Heart right ventricle (tissue), 16 donors: ENCODE data around the gene HTR3B. TPM values are rescaled to one million over a fixed set of nuclear protein-coding genes. Genes with fewer than 3 reads are reported as not detected.
"Not testable (repeated sequence)": the region's sequence is repeated elsewhere in the genome, so short reads cannot be mapped to it uniquely, and the experiment has no call there.

ENCODE experiments used
- ATAC-seq, 8 donors: fragments of 200-7000 bp; cut with Tn5 transposase; one replicate each; pipeline ENCODE4 v1.9.1; 2020; ENCODE audit warnings: mild to moderate bottlenecking in 8 of 8, moderate library complexity in 8 of 8, moderate number of reproducible peaks in 1 of 8
- DNase-seq, 2 donors: peaks; one replicate each; pipeline ENCODE4 v3.0.0-alpha.2; 2020
- H3K27ac ChIP-seq, 10 donors: fragments of 200-600 bp; sonication (generic) in 2 of 10; one replicate each; pipeline versions ENCODE4 v1.5.0 to v1.8.0; 2020 to 2022; ENCODE audit warnings: mild to moderate bottlenecking in 3 of 10
- H3K27me3 ChIP-seq, 7 donors: fragments of 200-600 bp; one replicate each; pipeline ENCODE4 v1.8.0; 2021 to 2022; ENCODE audit warnings: mild to moderate bottlenecking in 2 of 7
- H3K36me3 ChIP-seq, 9 donors: fragments of 200-600 bp; sonication (generic) in 1 of 9; one replicate each; pipeline versions ENCODE4 v1.5.0 to v1.8.0; 2020 to 2022; ENCODE audit warnings: mild to moderate bottlenecking in 2 of 9
- H3K4me1 ChIP-seq, 9 donors: fragments of 200-600 bp; sonication (generic) in 1 of 9; one replicate each; pipeline versions ENCODE4 v1.5.0 to v1.8.0; 2020 to 2022; ENCODE audit warnings: mild to moderate bottlenecking in 4 of 9
- H3K4me3 ChIP-seq, 10 donors: fragments of 200-600 bp; sonication (generic) in 2 of 10; one replicate each; pipeline versions ENCODE4 v1.5.0 to v1.8.0; 2020 to 2022; ENCODE audit warnings: mild to moderate bottlenecking in 7 of 10, moderate library complexity in 2 of 10
- H3K9me3 ChIP-seq, 11 donors: fragments of 200-600 bp in 10 of 11; sonication (generic) in 2 of 11; one replicate each; pipeline versions ENCODE4 v1.5.0 to v1.8.0; 2013 to 2022; ENCODE audit warnings: mild to moderate bottlenecking in 2 of 11, control low read depth in 1 of 11, moderate library complexity in 1 of 11
- CTCF ChIP-seq, 9 donors: fragments of 200-600 bp; sonication (generic) in 2 of 9; IDR thresholded peaks; one replicate each; pipeline versions ENCODE4 v1.5.0 to v1.8.0; 2021 to 2022; ENCODE audit warnings: antibody characterized with exemption in 9 of 9, mild to moderate bottlenecking in 5 of 9, moderate library complexity in 1 of 9
- WGBS, 2 donors: extraction: QIAGEN DNeasy Blood & Tissue Kit; methylation state at CpG; one replicate each; pipeline ENCODE4 v1.1.7; 2013; ENCODE audit warnings: inconsistent platforms in 1 of 2; 5-methylcytosine and 5-hydroxymethylcytosine counted together
- intact Hi-C, 10 donors: fragments of 100-400 bp; cut with DNase I; formaldehyde crosslinking; loops; one replicate each; pipeline versions ENCODE4 v1.11.1 to v1.14.2; 2022
- polyA plus RNA-seq, 2 donors: library from polyadenylated mRNA; stranded (reverse); fragments of 200-250 nt; gene quantifications; one replicate each; pipeline ENCODE4 v1.2.3, GENCODE V29; 2013
- total RNA-seq, 10 donors: library from RNA; stranded (reverse); fragmentation: NEBNext Ultra II Directional in 3 of 10; extraction: Animal tissue kit (Norgen Biotek cat#: 25700) in 3 of 10; gene quantifications; one replicate each; pipeline versions ENCODE4 v1.2.1 to v1.2.4, GENCODE V29; 2021 to 2023
- donor health status: Arrhythmogenic right ventricular cardiomyopathy.
- donor health status: ischemic (EF 13 %, LVEDD 7.1; RV severe dilation, severe dysfunction).
- donor health status: healthy with polysubstance abuse.
- donor health status: DM: no; HTN: yes; CAD: no.
- donor health status: DM: no; HTN: no; CAD: no.
- donor health status: ischemic (EF 25% LVEDD 6.9; RV normal size, moderate dysfunction).
- donor health status: ischemic (EF 25% LVEDD 5.7; RV mildly dilated, moderate dysfunction).
- donor health status: healthy.
- donor health status: DM: yes; HTN: yes; CAD: no.
- donor health status: Ischemic cardiomyopathy.
- donor health status: ischemic (EF 35%, LVEDD 5.7; RV mildly dilated, moderate dysfunction).
- donor health status: nonischemic (EF 11% LVEDD 7.7; RV severe dilation, severe dysfunction).
- donor health status: DM: yes; HTN: yes; CAD: no.
- donor health status: PGD.
- donor health status: ischemic (EF 29% LVEDD 5.4; RV normal size, mild dysfunction).
- donor health status: nonischemic (EF 23%, LVEDD 6.1; RV moderate dilation, normal function).

The HTR3B gene
- total and polyA plus RNA-seq, 12 donors: not detected

DNA sequence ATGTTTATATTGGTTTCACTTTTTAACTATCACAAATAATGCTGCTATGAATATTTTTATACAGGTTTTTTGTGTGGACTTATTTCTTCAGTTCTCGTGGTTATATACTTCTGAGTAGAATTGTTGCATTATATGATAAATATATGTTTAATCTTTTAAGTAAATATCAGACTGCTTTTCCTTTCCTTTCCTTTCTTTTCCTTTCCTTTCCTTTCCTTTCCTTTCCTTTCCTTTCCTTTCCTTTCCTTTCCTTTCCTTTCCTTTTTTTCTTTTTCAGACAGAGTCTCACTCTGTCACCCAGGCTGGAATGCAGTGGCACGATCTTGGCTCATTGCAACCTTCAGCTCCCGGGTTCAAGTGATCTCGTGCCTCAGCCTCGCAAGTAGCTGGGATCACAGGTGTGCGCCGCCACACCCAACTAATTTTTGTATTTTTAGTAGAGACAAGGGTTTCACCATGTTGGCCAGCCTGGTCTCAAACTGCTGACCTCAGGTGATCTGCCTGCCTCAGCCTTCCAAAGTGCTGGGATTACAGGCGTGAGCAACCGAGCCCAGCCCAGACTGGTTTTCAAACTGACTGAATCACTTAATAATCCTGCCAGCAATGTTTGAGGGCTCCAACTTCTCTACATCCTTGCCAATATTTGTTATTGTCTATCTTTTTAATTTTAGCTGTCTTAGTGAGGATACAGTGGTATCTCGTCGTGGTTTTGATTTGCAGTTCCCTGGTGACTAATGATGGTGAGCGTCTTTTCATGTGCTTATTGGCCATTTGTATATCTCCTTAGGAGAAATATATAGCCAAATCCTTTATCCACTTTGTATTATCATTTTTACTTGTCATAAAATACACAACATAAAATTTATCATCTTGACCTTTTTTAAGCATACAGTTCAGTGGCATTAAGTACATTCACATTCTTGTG lies 21.9 kb downstream of the HTR3B start:
- H3K4me1 ChIP-seq: no peaks in the 10 kb centered on the region
- WGBS, 2 donors: 80 to 83% methylated on average over 12 of the region's 12 CpGs
- no peaks in the 10 kb centered on the region for H3K9me3 ChIP-seq
- no peaks in the 10 kb centered on the region for H3K36me3 ChIP-seq
- ATAC-seq: no peak
- intact Hi-C loops: no loop called here
- no peak for DNase-seq
- peaks cover 0 to 31% (median 10%) of the 10 kb centered on the region in 7 donors for H3K27me3 ChIP-seq
- H3K27ac ChIP-seq: no peak overlapping the region
- no peak overlapping the region for H3K4me3 ChIP-seq
- no peak for TF ChIP-seq CTCF (IDR thresholded peaks at IDR 0.05)

GRCh38 chr11:113928311-113928710 lies 23.7 kb downstream of the HTR3B start:
- DNase-seq (no peak), ATAC-seq (no peak)
- no peaks in the 10 kb centered on the region for H3K36me3 ChIP-seq
- intact Hi-C loops: no loop called here
- no peak overlapping the region for H3K27ac ChIP-seq
- H3K4me3 ChIP-seq: no peak overlapping the region
- TF ChIP-seq CTCF (IDR thresholded peaks at IDR 0.05): no peak
- H3K27me3 ChIP-seq: peaks cover 0 to 19% (median 4%) of the 10 kb centered on the region in 7 donors
- no peaks in the 10 kb centered on the region for H3K9me3 ChIP-seq
- WGBS, 2 donors: 88 to 94% methylated on average over 5 of the region's 5 CpGs
- H3K4me1 ChIP-seq: no peaks in the 10 kb centered on the region

DNA sequence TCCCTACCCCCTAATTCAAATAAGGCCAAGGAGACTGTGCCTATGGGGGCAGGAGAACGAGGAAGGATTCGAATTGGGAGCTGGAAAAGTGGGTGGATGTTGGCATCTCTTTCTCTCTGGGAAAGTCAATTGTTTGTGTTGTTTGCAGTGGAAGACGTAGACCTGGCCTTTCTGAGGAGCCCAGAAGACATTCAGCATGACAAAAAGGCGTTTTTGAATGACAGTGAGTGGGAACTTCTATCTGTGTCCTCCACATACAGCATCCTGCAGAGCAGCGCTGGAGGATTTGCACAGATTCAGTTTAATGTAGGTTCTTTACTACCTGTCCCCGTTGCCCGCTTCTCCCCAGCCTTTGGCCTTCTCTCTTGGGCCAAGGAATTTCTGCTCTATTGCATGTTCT lies 28.2 kb downstream of the HTR3B start:
- H3K4me3 ChIP-seq: no peak overlapping the region
- ATAC-seq: no peak
- intact Hi-C loops: no loop called here
- H3K9me3 ChIP-seq: no peaks in the 10 kb centered on the region
- peaks cover 0 to 22% (median 0%) of the 10 kb centered on the region in 7 donors for H3K27me3 ChIP-seq
- no peak overlapping the region for H3K27ac ChIP-seq
- H3K36me3 ChIP-seq: no peaks in the 10 kb centered on the region
- no peak for TF ChIP-seq CTCF (IDR thresholded peaks at IDR 0.05)
- 72% methylated on average over 7 of the region's 7 CpGs for WGBS, 2 donors
- H3K4me1 ChIP-seq: no peaks in the 10 kb centered on the region
- DNase-seq: no peak

GRCh38 chr11:113934193-113934592 lies 29.6 kb downstream of the HTR3B start:
- ATAC-seq, H3K9me3 ChIP-seq, H3K4me1 ChIP-seq, H3K4me3 ChIP-seq, H3K27ac ChIP-seq, intact Hi-C loops, H3K36me3 ChIP-seq, DNase-seq: not testable (repeated sequence)
- H3K27me3 ChIP-seq: peaks cover 0 to 20% (median 0%) of the 10 kb centered on the region in 7 donors
- WGBS, 2 donors: 95 to 97% methylated on average over 3 of the region's 3 CpGs

DNA sequence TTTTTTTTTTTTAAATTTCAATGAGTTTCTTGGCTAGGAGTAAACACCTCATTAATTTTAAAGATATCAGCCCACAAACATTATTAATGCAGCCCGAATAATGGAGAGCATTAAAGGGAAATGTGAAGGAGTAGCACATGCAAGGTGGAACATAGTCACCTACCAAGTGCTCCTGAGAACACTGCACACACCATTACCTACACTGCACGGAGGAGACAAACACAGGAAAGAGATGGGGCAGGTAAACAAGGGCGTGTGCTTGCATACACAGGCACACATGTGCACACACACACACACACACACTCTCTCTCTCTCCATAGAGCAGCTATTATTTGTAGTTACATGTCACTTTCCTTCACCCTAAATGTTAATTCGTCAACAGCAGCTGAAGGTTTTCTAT lies 30.2 kb downstream of the HTR3B start:
- intact Hi-C loops: no loop called here
- DNase-seq (no peak), ATAC-seq (no peak)
- WGBS, 2 donors: 74 to 83% methylated on average over 4 of the region's 4 CpGs
- Histone ChIP-seq H3K4me1 (no peaks in the 10 kb centered on the region), H3K27me3 (peaks cover 0 to 17% (median 0%) of the 10 kb centered on the region in 7 donors), H3K36me3 (no peaks in the 10 kb centered on the region), H3K4me3 (no peak overlapping the region), H3K27ac (no peak overlapping the region), H3K9me3 (no peaks in the 10 kb centered on the region)
- TF ChIP-seq CTCF (IDR thresholded peaks at IDR 0.05): no peak
